NCI-H526 (cell line): ENCODE results near the gene ADM2.

Experiments
- DNase-seq, 2 experiments: peaks; one replicate each; lab custom pipeline; 2025; lab: John Stamatoyannopoulos, UW

ADM2 gene

DNA sequence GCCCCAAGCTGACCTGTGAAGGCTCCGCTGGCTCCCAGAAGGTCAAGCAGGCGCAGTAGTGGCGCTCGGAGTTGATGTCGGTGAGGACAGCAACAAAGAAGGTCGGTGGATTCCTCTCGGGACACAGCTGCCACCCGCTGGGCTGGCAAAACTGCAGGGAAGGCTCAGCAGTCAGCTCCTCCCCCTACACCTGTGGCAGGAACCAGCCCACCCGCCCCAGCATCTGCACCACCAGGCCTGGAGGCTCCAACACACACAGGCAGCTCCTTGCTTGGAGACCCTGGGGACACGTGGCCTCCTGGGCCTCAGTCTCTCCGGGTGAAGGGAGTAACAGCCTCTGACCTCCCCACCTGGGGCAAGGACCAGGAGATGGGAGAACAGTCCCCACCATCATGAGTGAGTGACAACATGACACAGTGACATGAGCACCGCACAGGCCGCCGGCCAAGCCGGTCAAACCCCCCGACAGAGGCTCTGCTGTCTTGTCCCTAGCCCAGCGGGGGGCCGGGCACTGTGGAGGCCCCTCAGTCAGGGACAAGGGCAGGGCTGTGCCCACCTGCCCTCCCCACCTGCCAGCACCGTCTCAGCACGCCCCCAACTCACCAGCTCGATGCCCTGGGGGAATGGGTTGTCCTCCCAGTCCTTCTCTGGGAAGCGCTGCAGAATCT is 13.4 kb upstream of the ADM2 start:
- no peak for DNase-seq

DNA sequence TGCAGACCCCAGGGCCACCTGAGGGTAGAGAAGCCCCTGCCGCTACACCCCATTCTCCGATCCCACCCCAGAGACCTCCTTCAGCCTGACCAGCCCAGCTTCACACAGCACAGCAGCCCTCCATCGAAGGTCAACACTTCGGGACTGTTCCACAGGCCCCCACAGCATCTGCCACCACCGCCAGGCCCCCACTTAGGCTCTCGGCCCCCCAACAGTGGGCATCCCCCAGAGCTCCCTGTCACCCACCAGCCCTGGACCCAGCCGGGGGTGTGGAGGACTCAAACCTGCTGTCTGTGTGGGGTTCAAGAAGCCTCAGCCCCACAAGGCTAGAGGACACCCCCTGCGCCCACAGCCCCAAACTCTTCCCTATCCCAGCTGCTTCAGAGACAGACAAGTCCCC is 12.7 kb upstream of the ADM2 start:
- no peak for DNase-seq

DNA sequence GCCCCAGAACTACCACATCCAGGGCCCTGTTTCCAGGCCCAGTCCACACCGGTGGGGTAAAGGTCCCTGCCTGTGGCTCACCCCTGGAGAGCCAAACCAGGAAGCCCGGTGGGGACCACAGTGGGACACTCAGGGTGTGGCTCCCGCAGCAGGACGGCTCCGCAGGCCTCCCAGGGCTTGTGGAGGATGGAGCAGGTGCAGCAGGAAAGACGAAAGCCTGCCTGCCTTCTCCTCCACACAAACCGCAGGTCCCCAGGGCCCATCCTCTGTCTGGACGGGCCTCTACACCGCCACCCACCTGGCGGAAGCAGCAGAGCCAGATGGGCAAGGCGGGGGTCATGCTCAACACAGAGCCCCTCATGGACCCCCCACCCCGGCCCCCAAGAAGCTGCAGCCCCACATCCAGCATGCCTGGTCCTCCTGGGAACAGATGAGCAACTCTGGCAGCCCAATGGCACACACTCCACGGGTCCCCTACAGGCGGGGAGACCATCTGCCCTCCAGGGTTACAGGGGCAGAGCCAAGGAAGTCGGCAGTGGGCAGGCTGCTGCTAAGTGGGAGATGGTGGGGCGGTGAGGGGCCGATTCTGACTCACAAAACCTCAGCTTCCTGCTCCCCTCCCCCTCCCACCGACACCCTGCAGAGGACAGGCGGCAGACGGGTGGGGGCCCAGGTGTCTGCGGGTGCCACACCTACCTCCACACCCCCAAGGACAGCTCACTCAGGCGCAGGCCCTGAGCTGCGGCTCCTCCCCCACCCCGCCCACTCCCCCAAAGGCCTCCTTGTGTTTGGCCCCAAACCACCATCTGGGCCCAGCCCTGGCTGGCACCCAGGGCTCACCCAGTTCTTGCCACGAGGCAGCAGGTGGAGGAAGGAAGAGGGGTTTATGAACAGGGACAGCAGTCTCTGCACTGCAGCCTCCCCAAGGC is 11.7 kb upstream of the ADM2 start:
- DNase-seq: peak; percentile 58 to 82

DNA sequence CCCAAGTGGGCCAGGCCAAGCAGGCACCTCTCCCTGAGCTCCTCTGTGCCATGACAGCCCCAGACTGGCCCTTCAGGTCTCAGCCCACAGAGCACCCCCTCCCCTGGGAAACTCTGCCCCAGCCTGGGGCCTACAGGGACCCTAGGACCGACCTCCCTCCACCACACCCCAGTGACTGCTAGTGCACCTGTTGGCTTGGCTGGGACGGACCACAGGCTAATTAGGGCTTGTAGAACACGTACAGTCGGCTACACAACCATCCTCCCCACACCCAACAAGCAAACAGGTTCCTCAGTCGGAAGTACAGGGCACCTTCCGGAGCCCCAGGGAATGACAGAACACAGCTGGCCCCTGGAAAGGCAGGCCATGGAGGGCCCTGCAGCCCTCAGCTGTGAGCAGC is 10.9 kb upstream of the ADM2 start:
- DNase-seq: peak in 1 of 2 experiments; percentile 45

DNA sequence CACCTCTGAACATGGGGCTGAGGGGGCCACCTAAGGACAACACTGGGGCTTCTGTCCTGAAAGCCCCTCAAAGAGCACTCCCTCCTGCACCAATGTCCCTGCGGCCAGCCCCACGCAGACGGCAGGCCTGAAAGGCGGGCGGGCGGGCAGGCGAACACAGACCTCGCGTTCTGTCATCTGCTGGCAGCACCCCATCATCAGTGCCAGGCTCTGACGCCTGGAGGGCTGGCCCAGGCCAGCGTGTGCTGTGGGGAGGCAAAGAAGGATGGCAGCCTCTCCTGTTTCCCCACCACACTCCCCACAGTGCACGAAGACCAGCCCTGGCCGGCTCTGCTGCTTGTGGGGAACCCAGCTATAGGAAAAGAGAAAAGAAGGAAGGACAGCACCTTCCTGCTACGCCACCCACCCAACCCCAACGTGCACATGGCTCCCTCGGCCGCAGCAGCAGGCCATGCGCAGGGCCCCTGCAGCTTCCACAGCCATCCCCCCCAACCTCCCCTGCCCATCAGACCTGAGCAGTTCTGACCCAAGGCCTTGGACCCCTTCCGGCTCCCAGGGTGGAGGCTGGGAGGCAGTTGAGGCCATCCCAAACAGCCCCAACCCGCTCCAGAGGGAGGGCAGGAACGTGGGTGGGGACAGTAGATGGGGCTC is 10.0 kb upstream of the ADM2 start:
- no peak for DNase-seq

DNA sequence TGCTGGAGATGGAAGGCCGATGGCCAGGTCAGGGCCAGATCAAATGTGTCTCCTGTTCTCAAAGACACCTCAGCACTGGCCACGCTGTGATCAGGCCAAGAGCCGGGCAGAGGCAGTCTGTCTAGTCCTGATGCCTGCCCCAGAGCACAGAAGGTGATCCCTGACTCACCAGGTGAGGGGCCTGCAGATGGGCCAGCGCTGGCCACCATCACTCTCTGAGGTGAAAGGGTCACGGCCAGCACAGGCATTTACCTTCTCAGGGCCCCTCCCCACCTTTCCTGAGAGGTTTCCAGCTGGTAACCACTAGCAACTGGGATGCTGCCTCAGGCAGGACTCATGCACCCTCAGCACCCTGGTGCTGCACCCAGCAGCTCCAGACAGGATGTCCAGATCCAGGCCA is 9.4 kb upstream of the ADM2 start:
- no peak for DNase-seq

DNA sequence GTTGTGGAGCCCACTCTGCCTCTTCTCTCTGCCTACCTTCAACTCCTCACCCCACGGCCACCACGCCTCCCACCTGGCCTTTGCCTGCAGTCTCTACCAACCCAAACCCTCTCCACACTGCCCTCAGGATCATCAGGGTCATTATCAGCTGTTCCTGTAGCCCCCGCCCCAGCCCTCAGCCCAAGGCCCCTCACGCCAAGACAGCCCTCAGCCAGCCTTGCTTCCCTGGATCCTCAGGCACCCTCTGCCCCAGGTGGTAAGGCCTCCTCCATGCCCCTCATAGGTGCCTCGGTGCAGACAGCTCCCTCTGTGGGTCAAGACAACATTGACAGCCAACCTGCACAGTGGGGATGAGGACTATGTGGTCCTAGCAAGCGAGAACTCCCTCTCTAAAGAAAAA is 8.3 kb upstream of the ADM2 start:
- DNase-seq: peak in 1 of 2 experiments; percentile 31

DNA sequence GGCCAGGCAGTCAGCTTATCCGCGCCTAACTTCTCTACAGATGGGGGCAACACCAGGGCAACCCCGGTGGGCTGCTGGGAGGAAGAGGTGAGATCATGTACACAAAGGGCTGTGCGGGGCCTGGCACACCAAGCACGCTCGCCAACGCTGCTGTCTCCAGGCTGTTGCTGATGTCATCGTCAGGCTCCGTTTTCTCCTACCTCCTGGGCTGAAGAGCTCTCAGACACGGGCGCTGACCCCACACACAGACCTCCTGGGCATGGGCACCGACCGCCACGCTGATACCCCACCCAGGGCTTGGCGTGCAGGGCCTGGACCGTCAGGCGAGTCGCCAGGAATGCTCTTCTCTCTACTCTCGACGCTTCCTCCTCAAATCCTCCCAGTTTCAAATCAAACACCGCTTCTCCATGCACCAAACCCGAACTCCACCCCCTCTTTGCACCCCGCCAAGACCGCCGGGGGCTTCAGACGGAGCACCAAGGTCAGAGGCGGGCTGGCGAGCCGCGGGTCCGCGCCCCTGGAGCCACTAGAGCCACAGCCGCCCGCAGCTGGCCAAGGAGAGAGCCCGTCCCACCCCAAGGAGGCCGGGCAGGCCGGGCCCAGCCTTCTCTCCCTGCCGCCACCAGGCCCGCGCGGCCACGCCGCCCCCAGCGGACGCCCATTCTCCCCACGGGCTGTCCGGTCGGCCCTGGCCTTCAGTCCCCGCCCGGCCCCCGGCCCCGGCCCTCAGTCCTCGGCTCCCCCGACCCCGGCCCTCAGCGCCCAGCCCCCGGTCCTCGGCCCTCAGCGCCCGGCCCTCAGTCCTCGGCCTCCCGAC is 7.3 kb upstream of the ADM2 start:
- DNase-seq: no peak

DNA sequence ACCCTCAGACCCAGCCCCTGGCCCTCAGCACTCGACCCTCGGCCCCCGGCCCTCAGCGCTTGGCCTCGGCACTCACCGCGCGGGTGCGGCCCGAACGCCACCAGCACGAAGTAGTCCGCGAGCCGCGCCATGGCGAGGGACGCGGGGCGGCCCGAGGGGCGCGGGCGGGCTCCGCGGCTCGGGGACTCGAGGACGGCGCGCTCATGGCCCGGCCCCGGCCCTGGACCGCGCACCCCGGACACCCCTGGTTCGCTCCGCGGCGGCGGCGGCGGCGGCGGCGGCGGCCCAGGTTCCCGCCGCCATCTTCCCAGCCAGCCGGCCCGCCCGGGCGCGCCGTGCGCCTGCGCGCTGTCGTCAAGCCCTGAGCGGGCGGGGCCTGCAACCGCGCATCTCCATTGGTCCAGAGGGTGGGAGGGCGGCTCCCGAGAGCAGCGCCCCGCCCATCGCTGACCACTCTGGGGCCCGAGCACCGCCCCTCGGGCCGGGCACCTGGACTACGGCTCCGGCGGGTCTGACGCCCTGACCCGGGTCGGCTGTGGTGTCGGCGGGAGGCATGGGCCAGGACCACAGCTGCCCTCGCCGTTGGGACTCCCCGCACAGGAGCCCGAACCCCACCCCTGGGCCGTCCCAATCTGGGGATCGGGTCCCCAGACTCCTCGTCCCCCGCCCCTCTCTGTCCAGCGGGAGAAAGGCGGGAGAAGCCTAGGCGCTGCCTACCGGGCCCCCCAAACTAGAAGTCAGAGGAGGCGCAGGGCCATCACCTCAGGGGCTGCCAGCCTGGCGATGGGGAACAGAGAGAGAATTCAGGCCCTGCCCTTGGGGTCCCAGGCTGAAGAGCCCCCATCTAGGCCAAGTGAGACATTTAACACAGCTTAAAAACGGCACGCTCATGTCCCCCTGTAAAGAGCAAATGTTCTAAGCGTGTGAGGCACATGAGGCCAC is 6.4 kb upstream of the ADM2 start, which contains the start of gene SBF1:
SBF1 (minus strand) TSS at position 326 of the 942 bp plus-strand sequence; CDS start at position 131, 195 bp downstream.
- DNase-seq: peak; percentile 31 to 89

DNA sequence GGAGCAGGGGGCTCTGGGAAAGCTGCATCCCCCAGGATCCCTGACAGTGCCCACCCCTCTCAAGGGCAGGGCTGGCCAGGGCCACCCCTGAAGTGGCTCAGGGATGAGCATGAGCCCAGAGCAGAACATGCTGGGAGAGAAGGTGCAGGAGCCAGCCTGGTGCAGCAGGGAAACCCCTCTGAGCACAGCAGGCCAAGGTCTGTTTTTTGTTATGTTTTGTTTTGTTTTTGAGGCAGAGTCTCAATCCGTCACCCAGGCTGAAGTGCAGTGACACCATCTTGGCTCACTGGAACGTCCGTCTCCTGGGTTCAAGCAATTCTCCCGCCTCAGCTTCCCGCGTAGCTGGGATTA is 5.7 kb upstream of the ADM2 start:
- DNase-seq: no peak

DNA sequence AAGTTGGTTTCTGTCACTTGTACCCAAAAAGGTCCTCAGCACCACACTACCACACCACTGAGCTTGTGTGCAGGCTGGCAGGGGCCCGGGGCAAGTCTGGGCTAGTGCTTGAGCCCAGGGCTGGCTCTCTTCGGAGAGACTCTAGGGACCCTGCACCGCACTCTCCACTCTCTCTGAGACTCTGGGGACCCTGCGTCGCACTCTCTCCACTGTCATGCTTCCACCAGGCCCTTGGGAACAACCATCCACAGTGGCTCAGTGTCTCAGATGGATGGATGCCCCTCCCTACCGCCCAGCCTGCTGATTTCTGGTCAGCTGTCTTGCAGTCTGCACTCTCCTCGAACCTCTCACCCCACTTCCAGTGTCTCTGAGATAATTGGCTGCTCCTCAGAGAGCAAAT is 4.5 kb upstream of the ADM2 start:
- DNase-seq: no peak

DNA sequence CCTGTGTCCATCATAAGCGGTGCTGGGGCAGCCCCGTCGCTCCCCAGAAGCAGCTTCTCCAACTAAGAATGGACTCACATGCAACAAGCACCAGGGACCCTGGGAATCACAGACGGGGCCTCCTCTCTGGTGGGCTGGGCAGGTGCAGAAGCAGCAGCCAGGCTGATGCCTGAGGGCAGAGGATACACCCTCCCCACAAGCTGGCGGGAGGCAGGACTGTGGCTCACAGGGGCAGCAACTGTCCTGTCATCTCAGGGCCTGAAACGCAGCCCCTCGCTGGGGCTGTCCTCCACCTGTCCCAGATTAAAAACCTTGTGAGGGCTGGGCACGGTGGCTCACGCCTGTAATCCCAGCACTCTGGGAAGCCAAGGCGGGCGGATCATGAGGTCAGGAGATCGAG is 3.4 kb upstream of the ADM2 start:
- no peak for DNase-seq

DNA sequence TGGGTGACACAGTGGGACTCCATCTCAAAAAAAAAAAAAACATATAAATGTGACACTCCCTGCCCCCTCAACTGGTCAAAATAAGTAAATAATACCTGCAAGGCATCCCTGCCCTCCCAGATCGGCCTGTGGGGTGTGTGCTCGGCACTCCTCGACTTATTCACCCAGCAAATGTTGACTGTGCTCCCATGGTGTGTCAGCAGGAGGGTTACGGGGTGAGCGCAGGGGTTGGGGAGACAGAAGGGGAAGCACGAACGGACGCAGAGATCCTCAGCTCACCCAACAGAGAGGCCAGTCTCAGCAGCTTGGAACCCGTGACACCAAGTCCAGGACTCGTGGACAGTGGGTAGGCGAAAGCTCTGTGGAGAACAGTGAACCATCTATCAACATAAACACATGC is 1.6 kb upstream of the ADM2 start:
- DNase-seq: no peak

DNA sequence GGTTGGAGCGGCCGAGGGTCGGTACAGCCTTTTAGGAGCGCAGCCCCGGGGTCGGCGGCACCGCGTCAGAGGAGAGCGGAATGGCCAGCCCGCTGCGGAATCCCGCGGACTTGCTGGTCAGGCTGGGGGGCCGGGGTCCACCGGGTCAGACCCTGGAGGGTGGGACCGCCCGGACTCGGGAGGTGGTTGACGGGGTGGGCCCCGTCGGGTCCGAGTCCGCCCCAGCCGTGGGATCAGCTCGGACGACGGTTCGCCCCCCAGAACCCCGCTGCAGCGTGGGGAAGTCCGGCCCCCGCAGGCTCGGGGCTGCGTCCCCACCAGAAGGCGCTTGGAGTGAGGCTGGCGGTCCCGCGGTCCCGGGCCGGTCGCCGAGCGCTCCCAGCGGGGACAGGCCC is 301 bp upstream of the ADM2 start:
- DNase-seq: no peak

DNA sequence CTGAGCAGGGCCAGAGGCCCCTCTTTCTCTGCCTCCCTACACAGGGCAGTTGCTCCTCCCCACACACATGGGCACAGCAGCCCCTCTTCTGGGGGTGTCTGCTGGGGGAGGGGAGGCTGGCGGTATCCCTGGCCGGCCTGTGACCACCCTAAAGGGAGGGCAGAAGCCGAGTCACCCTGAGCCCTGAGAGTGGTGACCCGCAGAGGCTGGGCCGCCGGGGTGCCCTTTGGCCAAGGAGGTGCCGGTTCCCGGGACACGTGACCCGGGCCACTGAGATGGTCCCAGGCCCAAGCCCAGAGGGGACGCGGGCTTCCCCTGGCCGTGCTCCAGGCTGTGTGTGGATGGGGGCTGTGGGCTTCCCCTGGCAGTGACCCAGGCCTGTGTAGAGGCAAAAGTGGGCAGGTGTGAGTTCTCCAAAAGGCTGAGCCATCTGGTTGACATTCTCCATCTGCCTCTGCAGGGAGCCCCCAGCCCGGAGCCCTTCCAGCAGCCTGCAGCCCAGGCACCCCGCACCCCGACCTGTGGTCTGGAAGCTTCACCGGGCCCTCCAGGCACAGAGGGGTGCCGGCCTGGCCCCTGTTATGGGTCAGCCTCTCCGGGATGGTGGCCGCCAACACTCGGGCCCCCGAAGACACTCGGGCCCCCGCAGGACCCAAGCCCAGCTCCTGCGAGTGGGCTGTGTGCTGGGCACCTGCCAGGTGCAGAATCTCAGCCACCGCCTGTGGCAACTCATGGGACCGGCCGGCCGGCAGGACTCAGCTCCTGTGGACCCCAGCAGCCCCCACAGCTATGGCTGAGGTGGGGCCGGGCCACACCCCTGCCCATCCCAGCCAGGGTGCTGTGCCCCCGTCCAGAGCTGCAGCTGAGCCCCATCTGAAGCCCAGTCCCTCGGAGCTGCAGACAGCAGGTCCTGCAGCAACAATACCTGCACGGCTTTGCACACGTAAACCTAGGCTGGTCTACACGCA is 1.0 kb downstream of the ADM2 start:
- no peak for DNase-seq

DNA sequence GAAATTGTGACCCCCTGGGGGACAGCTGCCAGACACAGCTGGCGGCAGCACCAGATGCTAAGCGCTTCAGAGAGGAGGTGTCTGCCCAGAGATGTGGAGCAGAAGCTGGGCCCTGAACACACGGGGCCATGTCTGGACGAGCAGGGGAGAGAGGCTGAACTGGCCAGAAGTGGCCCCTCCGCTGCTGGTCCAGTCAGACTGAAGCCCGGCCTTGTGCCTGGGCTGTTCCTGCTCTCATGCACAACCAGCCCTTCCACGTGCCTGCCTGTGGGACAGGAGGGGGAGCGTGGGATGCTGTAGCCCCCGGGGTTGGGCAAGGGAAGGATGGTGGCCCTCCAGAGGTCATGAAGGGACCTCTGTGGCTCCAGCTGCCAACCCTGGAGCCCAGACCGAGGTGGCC is 1.8 kb downstream of the ADM2 start:
- no peak for DNase-seq

DNA sequence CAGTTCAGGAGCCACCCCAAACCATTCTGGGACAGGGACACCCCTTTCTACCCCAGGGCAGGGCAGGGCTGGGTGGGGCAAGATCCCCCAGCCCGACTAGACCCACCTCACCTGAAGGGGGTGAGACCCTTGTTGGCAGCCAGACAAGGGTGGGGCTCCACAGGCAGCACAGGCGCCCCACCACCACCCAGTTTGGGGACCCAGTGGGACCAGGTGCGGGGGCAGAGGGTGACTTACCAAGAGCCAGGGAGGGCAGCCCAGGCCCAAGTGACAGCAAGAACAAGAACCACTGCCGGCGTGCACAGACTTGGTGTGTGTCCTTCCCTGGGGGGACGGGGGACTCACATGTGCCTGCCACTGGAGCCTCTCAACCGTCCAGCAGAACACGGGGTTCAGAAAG is 2.2 kb downstream of the ADM2 start:
- no peak for DNase-seq

DNA sequence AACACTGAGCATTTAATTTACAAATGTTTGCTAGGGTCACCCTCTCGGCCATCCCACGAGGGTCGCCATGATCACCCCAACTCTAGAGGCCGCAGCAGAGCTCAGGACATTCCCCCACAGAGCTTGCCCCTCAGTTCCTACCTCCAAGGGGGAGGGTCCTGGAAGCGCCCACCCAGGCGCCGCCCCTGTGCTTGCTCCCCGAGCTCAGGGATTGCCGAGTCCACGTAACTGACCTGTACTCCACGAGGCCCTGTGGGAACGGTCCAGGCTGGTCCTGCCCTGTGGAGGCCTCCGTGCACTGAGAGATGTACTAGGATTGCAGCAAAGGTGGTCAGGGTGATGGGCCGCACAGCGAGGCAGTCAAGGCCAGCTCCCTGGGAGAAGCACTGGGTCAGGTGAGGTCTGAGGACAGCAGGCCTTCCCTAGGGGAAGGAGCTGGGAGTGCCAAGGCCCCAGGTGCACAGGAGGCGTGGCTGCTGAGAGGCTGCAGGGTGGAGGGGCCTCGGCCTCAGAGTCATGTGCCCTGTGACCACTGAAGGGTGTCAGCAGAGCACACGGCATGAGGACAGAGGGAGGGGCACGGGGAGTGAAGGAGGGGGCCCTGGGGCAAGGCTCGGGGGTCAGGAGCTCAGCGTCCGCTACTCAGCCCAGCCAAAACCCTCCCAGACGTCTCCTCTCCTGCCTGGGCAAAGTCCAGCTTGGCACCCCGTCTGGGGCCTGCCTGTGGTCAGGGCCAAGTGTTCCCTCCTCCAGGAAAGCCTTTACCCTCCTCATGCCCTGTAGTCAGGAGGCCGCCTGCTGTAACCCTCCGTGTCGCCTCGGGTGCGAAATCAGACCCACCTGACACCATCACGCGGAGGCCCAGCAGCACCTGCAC is 2.9 kb downstream of the ADM2 start:
- no peak for DNase-seq
